GM18505 (cell line): ENCODE data around the gene SLC16A11.

ENCODE experiments used
- ATAC-seq: cut with Tn5 transposase; IDR thresholded peaks from one replicate; pipeline ENCODE4 v1.9.1; 2021; ENCODE audit not compliant: unreplicated experiment
- POLR2A ChIP-seq: IDR thresholded peaks from 4 replicates; pipeline ENCODE4 v1.6.1; 2011; ENCODE audit warnings: borderline replicate concordance; ENCODE audit not compliant: insufficient read depth, insufficient read length; ENCODE audit errors: extremely low read depth

The SLC16A11 gene

DNA sequence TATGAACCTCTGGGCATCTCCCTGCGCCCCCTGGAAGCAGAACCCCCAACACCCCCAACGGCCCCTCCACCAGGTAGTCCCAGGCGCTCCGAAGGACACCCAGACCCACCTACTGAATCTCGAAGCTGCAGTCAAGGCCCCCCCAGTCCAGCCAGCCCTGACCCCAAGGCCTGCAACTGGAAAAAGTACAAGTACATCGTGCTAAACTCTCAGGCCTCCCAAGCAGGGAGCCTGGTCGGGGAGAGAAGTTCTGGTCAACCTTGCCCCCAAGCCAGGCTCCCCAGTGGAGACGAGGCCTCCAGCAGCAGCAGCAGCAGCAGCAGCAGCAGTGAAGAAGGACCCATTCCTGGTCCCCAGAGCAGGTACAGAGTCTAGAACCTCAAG, 19.5 kb downstream of the SLC16A11 start:
- no peak for TF ChIP-seq POLR2A
- ATAC-seq: no peak

- peak; percentile 35 for TF ChIP-seq POLR2A
- ATAC-seq: no peak
Observed at GRCh38 chr17:7023576-7024401, 20.1 kb downstream of the SLC16A11 start.

- no peak for TF ChIP-seq POLR2A
- no peak for ATAC-seq
Observed at GRCh38 chr17:7022781-7023571, 20.9 kb downstream of the SLC16A11 start, which contains the start of gene BCL6B. TSS of gene BCL6B (plus strand) at chr17:7023050. CDS start at chr17:7023672, 622 bp downstream.

DNA sequence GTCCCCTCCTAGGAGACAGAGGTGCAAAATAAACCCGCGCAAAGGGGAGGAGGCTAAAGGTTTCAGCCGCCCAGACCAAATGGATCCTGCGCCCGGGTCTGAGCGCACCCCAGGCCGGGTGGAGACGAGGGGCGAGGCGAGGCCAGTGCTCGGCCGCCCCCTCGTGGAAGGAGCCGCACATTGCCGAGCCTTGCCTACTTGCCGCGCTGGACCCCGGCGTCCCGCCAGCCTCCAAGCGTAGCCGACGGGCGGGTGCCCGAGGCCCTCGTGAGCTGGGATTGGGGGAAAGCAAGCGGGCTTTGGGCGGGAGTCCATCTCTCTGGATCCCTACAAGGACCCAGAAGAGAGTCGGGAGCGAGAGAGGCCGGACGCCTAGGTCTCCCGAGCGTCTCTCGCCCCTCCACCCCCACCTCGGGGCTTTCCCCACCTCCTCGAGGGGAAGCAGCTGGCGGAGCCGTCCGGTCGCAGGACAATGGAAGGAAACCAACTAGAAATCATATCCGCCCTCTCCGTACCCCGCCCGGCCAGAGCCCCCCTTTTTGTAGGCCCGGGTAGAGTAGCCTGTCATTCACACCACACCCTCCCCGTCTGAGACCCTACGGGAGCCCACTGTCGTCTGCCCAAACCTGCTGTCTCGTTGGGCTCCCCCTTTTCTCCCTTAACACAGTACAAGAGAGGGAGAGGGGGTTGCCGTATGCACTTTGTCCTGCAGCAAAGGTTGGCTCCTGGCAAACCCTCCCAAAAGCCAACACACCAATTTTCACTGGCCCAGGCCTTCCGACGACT, 21.7 kb downstream of the SLC16A11 start:
- TF ChIP-seq POLR2A: peak; percentile 46
- peak; percentile 63 for ATAC-seq

GRCh38 chr17:7020894-7021664, 22.8 kb downstream of the SLC16A11 start:
- no peak for TF ChIP-seq POLR2A

DNA sequence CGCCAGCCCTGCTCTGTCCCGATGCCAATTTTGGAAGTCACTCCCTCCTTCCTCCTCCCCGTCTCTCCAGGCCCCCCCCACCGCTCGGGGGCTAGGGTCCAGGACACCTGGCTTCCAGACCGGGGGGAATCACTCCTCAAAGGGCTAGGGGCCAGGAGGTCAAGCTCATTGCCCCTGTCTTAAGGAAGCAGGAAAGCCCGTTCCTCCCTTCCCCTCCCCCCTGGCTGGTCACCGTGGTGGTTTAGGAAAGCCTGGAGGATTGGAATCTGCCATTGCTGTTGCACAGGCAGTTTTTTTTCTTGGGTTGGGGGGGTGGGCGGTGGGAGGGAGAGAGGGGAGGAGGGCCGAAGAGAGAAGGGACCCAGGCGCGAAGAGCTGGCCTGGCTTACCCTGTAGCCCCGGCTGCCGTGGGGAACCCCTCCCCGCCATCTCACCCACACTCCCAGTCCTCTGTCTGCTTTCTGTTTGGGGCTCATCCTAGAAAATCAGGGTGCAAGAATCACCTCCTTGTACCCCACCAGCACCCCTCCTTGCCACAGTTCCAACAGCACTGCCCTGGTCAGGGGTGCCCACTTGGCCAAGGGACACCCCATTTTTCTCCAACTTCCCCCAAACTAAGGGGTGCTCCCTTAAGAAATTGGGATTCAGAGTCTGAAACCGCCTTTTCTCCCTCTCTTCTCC, 23.9 kb downstream of the SLC16A11 start:
- no peak for ATAC-seq
- TF ChIP-seq POLR2A: no peak

More at GRCh38 chr17:7020894-7021664, 22.8 kb downstream of the SLC16A11 start:
- no peak for ATAC-seq

DNA sequence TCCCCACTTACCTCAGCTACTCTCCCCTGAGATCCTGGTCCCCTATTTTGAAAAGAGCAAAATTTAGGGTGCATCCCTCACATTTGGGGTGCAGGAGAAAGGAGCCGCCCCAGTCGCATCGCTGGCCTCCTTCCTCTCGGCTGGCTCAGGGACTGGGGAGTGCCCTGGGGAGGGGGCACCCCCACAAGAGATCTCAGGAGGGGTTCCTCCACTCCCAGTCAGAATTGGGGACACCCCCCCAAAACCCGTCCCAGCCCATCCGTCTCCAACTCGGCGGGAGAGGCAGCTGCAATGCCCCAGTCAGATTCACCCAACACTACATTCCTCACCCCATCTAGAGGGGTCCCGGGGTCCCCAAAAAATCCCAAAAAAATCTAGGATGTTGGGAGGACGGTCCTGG, 24.5 kb downstream of the SLC16A11 start:
- TF ChIP-seq POLR2A: no peak
- no peak for ATAC-seq

- no peak for ATAC-seq
- TF ChIP-seq POLR2A: no peak
Observed at GRCh38 chr17:7018331-7018964, 25.4 kb downstream of the SLC16A11 start.

- TF ChIP-seq POLR2A: no peak
- ATAC-seq: no peak
Observed at GRCh38 chr17:7017827-7018200, 26.1 kb downstream of the SLC16A11 start.

DNA sequence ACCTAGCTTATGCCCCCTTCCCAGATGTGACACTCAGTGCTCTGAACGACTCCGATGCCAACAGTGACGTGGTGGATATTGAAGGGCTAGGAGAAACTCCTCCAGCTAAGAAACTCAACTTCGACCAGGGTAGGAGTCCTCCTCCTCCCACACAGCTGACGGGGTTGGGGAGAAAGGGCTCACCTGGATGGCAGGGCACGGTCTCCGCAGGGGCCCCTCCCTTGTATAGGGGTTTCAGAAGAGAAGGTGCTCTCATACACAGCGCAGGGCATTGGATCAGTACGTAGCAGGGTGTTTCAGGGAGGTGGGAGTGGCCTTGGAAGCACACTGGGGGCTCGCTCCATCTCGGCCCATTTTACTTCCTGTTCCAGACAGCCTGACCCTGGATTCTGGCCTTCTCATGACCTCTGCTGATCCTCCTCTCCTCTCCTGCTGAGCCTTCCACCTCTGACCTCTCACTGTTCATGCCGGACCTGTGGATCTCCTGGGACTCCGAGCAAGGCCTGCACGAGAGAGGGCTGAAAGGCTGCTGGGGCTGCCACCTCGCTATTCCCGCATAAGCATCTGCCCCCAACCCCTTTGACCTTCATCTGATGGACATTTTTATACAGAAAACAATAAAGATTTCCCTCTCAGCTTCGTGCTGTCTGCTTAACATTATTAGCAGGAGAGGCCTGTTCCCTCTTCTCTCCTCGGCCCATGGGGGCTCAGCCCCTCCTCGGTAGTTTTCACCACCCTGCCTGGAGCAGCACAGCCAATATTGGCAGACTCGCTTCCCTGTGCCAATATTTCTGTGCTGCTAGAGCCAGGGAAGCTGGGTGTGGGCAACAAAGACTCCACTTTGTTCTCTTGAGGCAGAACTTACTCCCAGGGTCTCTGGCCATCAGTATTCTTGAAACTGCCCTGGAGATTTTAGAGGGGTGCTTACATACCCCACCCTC, 26.7 kb downstream of the SLC16A11 start:
- no peak for ATAC-seq
- TF ChIP-seq POLR2A: no peak

GRCh38 chr17:7016418-7016817, 27.5 kb downstream of the SLC16A11 start:
- ATAC-seq: no peak
- no peak for TF ChIP-seq POLR2A
